H1 (cell line): Measurements from ENCODE around the gene BCL2L1.

Experiments
- CREB1 ChIP-seq: IDR thresholded peaks from 2 replicates; pipeline ENCODE4 v1.6.1; 2012; ENCODE audit warnings: inconsistent platforms
- EP300 ChIP-seq, 2 experiments: IDR thresholded peaks; 1 replicate in 1 of 2; 2 replicates in 1 of 2; pipeline ENCODE4 v1.6.1; 2011 to 2012; ENCODE audit warnings: low read depth in 2 of 2, low read length in 2 of 2, mild to moderate bottlenecking in 2 of 2, borderline replicate concordance in 1 of 2, inconsistent platforms in 1 of 2, moderate library complexity in 1 of 2
- GABPA ChIP-seq: IDR thresholded peaks from 2 replicates; pipeline ENCODE4 v1.6.1; 2011; ENCODE audit warnings: mild to moderate bottlenecking, low read length, moderate library complexity, borderline replicate concordance; ENCODE audit not compliant: insufficient read depth
- JUN ChIP-seq: IDR thresholded peaks from 2 replicates; pipeline ENCODE4 v1.6.1; 2011; ENCODE audit warnings: low read depth, mild to moderate bottlenecking, improper control_type of control experiment, low read length
- PHF8 ChIP-seq: fragments of 200-600 bp; sonication (generic); conservative IDR thresholded peaks from 2 replicates; pipeline ENCODE4 v1.7.1; 2012; ENCODE audit warnings: low read depth, mild to moderate bottlenecking, inconsistent platforms, low read length, moderate library complexity
- POLR2AphosphoS5 ChIP-seq: IDR thresholded peaks from 2 replicates; pipeline ENCODE4 v1.6.1; 2011; ENCODE audit warnings: low read depth, low read length
- RAD21 ChIP-seq, 2 experiments: IDR thresholded peaks in 1 of 2; conservative IDR thresholded peaks in 1 of 2; 2 replicates each; pipeline ENCODE4 v1.6.1; 2011; ENCODE audit warnings: low read depth in 2 of 2, low read length in 2 of 2, improper control_type of control experiment in 1 of 2, inconsistent platforms in 1 of 2, mild to moderate bottlenecking in 1 of 2, moderate library complexity in 1 of 2
- SUZ12 ChIP-seq: fragments of 200-600 bp; sonication (generic); IDR thresholded peaks from 2 replicates; pipeline ENCODE4 v1.6.1; 2012; ENCODE audit warnings: mild to moderate bottlenecking, inconsistent platforms, low read length, moderate library complexity, mixed read lengths
- TCF12 ChIP-seq: IDR thresholded peaks from 2 replicates; pipeline ENCODE4 v1.6.1; 2011; ENCODE audit warnings: low read depth, mild to moderate bottlenecking, low read length
- TF ChIP-seq, protein P1 (sequence below), 3 experiments: IDR thresholded peaks; 1 replicate in 2 of 3; 2 replicates in 1 of 3; pipeline versions ENCODE4 v1.5.1 to v1.6.1; 2011; ENCODE audit warnings: low read length in 3 of 3, mild to moderate bottlenecking in 3 of 3, inconsistent platforms in 2 of 3, low read depth in 1 of 3, moderate library complexity in 1 of 3; ENCODE audit not compliant: insufficient read depth in 1 of 3; ENCODE audit errors: control extremely low read depth in 1 of 3
- TF ChIP-seq, protein P2 (sequence below): IDR thresholded peaks from 2 replicates; pipeline ENCODE4 v1.6.1; 2011; ENCODE audit warnings: low read depth, mild to moderate bottlenecking, low read length; ENCODE audit not compliant: insufficient read depth

DNA sequence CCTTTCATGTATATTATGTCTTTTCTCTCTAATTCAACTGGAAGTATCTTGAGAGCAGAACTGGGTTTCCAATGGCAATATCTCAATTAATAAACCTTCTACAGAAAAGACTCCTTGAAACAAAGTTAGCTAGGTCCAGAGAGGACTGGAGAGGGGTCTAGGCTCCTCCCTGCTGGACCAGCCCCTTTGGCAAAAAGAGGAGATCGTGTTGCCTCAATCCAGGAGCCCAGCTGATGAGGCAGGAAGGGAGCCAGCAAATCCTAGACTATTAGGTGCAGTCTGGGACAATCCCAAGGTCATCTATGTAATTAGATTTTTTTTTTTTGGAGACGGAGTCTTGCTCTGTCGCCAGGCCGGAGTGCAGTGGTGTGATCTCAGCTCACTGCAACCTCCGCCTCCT is 21.9 kb downstream of the BCL2L1 start:
- TF ChIP-seq, protein P1, sequence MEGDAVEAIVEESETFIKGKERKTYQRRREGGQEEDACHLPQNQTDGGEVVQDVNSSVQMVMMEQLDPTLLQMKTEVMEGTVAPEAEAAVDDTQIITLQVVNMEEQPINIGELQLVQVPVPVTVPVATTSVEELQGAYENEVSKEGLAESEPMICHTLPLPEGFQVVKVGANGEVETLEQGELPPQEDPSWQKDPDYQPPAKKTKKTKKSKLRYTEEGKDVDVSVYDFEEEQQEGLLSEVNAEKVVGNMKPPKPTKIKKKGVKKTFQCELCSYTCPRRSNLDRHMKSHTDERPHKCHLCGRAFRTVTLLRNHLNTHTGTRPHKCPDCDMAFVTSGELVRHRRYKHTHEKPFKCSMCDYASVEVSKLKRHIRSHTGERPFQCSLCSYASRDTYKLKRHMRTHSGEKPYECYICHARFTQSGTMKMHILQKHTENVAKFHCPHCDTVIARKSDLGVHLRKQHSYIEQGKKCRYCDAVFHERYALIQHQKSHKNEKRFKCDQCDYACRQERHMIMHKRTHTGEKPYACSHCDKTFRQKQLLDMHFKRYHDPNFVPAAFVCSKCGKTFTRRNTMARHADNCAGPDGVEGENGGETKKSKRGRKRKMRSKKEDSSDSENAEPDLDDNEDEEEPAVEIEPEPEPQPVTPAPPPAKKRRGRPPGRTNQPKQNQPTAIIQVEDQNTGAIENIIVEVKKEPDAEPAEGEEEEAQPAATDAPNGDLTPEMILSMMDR (IDR thresholded peaks at IDR 0.05; ENCODE audit: control extremely low read depth in 1 of 3, insufficient read depth in 1 of 3, low read depth in 1 of 3, low read length in 3 of 3): no peak
- TF ChIP-seq EP300 (IDR thresholded peaks at IDR 0.05; ENCODE audit: borderline replicate concordance in 1 of 2, low read depth in 2 of 2, low read length in 2 of 2) (no peak), RAD21 (IDR thresholded peaks at IDR 0.05 in 1 of 2, conservative IDR thresholded peaks at IDR 0.05 in 1 of 2; ENCODE audit: low read depth in 2 of 2, low read length in 2 of 2) (no peak), PHF8 (no peak), TCF12 (no peak), SUZ12 (no peak), GABPA (no peak), POLR2AphosphoS5 (no peak), CREB1 (no peak), JUN (no peak)
- TF ChIP-seq, protein P2, sequence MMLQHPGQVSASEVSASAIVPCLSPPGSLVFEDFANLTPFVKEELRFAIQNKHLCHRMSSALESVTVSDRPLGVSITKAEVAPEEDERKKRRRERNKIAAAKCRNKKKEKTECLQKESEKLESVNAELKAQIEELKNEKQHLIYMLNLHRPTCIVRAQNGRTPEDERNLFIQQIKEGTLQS: no peak
